Mucosa of descending colon (tissue), 3 donors: ENCODE results near the gene ACE. TPM values are rescaled to one million over a fixed set of nuclear protein-coding genes. Genes with fewer than 3 reads are reported as not detected.
A peak's percentile ranks its signal among the peaks of the same experiment; 100 is the strongest.

Experiments
- ATAC-seq: fragments of 200-7000 bp; cut with Tn5 transposase; one replicate; pipeline ENCODE4 v1.9.1; 2020; ENCODE audit warnings: mild to moderate bottlenecking, moderate library complexity
- DNase-seq, 3 donors: peaks; one replicate each; pipeline ENCODE4 v3.0.0-alpha.2; 2020
- H3K36me3 ChIP-seq: fragments of 200-600 bp; one replicate; pipeline ENCODE4 v1.8.0; 2021; ENCODE audit warnings: low read depth, mild to moderate bottlenecking
- H3K4me1 ChIP-seq: fragments of 200-600 bp; one replicate; pipeline ENCODE4 v1.8.0; 2021; ENCODE audit warnings: low read depth, mild to moderate bottlenecking
- H3K4me3 ChIP-seq: fragments of 200-600 bp; one replicate; pipeline ENCODE4 v1.8.0; 2021; ENCODE audit warnings: mild to moderate bottlenecking
- H3K9me3 ChIP-seq: fragments of 200-600 bp; one replicate; pipeline ENCODE4 v1.8.0; 2021; ENCODE audit warnings: mild to moderate bottlenecking
- CTCF ChIP-seq: fragments of 200-600 bp; IDR thresholded peaks from one replicate; pipeline ENCODE4 v1.8.0; 2022; ENCODE audit warnings: antibody characterized with exemption, mild to moderate bottlenecking
- intact Hi-C, 2 donors: fragments of 100-400 bp; cut with DNase I in 1 of 2; cut with micrococcal nuclease in 1 of 2; formaldehyde crosslinking; loops; one replicate each; pipeline versions ENCODE4 v1.11.0 to v1.11.1; 2022; cut with DNase I, micrococcal nuclease
- total RNA-seq, 3 donors: library from RNA; stranded (reverse); fragmentation: NEBNext Ultra II Directional in 2 of 3; extraction: Animal tissue kit (Norgen Biotek cat#: 25700) in 2 of 3; gene quantifications; one replicate each; pipeline versions ENCODE4 v1.2.1 to v1.2.4, GENCODE V29; 2021 to 2023
- donor health status: DM: no; HTN: no; CAD: no; lungs with moderate emphysema.
- donor health status: DM: no; HTN: no; CAD: no.
- donor health status: DM: no; HTN: yes; CAD: no.

Gene ACE
- total RNA-seq, 3 donors from 2014 or later, result 16.0 to 24.6 (median 23.0) TPM

GRCh38 chr17:63519972-63520882 is 43.4 kb downstream of the ACE start:
- no peak overlapping the region for H3K4me3 ChIP-seq
- DNase-seq (peak; percentile 82 to 90 (median 88)), ATAC-seq (peak; percentile 80)
- peaks cover 18% of the 10 kb centered on the region for H3K4me1 ChIP-seq
- no peaks in the 10 kb centered on the region for H3K9me3 ChIP-seq
- no peaks in the 10 kb centered on the region for H3K36me3 ChIP-seq
- no peak for TF ChIP-seq CTCF
- intact Hi-C loops, result no loop called here

- no peak for TF ChIP-seq CTCF
- DNase-seq, result no peak
- no peaks in the 10 kb centered on the region for H3K36me3 ChIP-seq
- H3K9me3 ChIP-seq, result no peaks in the 10 kb centered on the region
- peaks cover 18% of the 10 kb centered on the region for H3K4me1 ChIP-seq
- intact Hi-C loops, result no loop called here
- no peak within 1 kb of the TSS for H3K4me3 ChIP-seq
- no peak for ATAC-seq
Observed at GRCh38 chr17:63523253-63523855, 46.5 kb downstream of the ACE start, which contains the start of gene KCNH6. TSS of gene KCNH6 (plus strand) at chr17:63523358. CDS start at chr17:63523414, 56 bp downstream.

- DNase-seq, result no peak
- Histone ChIP-seq H3K9me3 (no peaks in the 10 kb centered on the region), H3K36me3 (no peaks in the 10 kb centered on the region), H3K4me3 (no peak overlapping the region), H3K4me1 (peaks cover 18% of the 10 kb centered on the region)
- no peak for ATAC-seq
- TF ChIP-seq CTCF, result no peak
- intact Hi-C loops, result no loop called here
Observed at GRCh38 chr17:63524051-63524450, 47.2 kb downstream of the ACE start.

- no peak for ATAC-seq
- DNase-seq, result no peak
- intact Hi-C loops, result no loop called here
- Histone ChIP-seq H3K9me3 (no peaks in the 10 kb centered on the region), H3K4me1 (peaks cover 13% of the 10 kb centered on the region), H3K36me3 (no peaks in the 10 kb centered on the region), H3K4me3 (no peak overlapping the region)
- TF ChIP-seq CTCF, result no peak
Observed at GRCh38 chr17:63525190-63525946, 48.5 kb downstream of the ACE start.

- Histone ChIP-seq H3K9me3 (no peaks in the 10 kb centered on the region), H3K4me1 (peaks cover 3% of the 10 kb centered on the region), H3K4me3 (no peak overlapping the region), H3K36me3 (no peaks in the 10 kb centered on the region)
- DNase-seq, result no peak
- no peak for TF ChIP-seq CTCF
- intact Hi-C loops, result no loop called here
- no peak for ATAC-seq
Observed at GRCh38 chr17:63526861-63527260, 50.0 kb downstream of the ACE start.
